Stimulated activated CD8-positive, alpha-beta memory T cell treated with anti-CD3 and anti-CD28 coated beads, Interleukin-7, amount 100 ng/mL, for 24 hours (primary cell): ENCODE data around the gene RRP8.

Source experiments
- DNase-seq: peaks from one replicate; pipeline ENCODE4 v3.0.0-alpha.2; 2020; ENCODE audit warnings: low read depth

RRP8 gene

DNA sequence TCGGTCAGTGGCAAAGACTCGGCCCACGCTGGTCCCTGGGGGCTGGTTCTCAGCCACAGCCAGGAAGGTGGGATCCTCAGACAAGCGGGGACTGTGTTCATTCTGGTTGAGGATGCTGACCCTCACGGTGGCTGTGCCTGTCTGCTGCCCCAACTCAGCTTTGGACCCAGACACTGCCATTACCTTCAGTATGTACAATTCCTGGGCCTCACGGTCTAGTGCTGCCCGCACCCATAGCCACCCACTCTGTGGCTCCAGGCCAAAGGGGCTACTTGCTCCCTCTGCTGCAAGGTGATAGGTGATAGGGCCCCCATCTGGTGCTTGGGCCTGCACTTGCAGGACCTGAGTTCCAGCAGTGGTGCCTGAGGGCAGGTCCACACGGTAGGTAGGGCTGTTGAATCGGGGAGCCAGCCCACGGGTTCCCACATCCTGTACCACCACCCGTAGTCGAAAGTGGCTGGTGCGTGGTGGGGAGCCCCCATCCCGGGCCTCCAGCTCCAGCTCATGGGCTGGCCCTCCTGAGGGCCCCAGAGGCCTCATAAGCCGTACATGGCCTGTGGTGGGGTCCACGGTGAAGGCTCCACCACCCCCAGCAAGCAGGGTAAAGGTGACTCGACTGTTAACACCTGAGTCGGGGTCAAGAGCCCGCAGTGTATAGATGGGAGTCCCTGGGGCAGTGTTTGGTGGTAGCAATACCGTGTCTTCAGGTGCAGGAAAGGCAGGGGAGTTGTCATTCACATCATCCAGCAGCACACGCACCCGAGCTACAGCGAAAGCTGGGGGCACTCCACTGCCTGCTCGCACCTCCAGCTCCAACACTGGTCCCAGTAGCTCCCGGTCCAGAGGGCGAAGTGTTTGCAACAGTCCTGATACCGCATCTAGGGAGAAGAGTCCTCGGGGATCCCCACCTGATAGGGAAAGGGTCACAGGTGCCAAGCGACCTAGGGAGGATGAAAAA is 29.0 kb upstream of the RRP8 start:
- no peak for DNase-seq

GRCh38 chr11:6631361-6631890 is 28.0 kb upstream of the RRP8 start:
- DNase-seq = no peak

DNA sequence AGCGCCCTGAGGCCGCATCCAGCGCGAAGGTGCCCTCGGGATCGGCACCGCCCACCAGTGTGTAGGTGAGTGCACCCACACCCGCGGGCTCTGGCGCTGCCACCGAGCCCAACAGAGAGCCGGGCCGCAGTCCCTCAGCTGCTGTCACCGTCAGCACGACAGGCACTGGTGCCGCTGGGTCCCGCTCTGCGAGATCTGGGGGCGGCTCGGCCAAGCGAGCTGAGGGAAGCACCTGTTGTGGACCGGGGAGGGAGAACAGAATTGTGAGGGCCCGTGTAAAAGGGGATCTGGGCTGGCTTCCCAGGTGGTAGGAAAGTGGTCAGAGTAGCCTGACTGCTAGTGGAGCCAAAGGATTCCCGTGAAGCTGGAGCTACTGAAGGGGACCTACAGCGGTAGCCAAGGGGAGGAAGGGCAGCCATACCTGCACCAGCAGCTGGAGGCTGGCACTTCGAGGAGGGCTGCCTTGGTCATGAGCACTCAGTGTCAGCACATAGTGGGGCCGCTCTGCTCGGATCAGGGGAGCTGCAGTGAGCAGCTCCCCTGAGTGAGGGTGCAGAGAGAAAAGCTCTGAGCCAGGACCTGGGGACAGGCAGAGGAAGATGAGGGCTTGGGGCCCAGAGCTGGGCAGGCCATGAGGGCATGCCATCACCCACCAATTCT is 27.3 kb upstream of the RRP8 start:
- no peak for DNase-seq

DNA sequence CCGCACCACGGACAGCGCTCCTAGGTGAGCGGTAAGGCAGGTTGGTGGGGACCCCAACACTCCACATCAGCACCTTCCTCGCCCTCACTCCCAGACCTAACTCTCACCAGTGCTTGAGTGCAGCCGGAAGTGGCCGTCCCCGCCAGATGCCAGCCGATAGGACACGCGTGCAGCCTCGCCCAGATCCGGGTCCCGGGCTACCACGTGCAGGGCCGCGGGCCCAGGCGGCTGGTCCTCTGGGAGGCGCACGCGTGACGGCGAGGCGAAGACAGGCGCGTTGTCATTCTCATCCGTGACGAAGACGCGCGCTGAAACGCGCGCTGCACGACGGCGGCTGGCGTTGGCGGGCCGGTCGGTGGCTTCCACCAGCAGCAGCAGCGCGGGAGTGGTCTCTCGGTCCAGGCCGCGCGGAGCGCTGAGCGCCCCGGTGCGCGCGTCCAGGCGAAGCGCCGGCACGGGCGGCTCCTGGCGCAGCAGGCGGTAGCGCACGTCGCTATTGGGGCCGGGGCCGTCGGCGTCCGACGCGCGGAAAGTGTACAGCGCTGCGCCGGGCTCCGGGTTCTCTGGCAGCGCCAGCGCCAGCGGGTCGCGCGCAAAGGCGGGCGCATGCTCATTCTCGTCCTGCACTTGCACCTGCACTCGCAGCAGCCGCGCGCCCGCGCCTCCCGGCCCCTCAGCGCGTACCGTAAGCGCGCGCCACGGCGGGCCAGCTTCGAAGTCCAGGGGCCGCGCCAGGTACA is 26.6 kb upstream of the RRP8 start:
- no peak for DNase-seq

DNA sequence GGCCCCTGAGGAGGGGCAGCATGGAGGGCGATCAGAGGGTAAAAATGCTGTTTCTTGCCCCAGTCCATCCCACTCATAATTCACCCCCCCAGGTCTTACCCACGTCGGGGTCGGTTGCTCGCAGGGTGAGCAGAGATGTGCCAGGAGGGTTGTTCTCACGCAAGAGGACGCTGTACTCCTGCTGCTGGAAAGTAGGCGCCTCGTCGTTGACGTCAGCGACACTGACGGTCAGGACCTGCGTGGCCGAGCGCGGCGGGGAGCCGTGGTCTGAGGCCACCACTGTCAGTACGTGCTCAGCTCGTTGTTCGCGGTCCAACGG is 26.1 kb upstream of the RRP8 start:
- DNase-seq = no peak

DNA sequence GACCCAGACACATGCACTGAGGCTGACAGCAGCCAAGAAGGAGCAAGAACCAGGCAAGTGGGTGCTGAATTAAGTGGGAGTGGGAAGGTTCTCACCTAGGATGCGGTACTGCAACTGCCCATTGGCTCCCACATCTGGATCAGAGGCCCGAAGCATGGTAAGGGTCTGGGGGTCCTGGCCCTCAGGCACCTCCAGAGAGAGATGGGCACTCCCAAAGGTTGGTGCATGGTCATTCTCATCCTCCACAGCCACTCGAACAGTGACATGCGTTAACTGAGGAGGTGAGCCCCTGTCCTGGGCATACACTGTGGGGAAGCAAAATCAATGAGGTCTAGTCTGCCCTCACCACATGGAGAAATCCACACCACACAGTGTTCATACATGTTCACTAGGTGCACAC is 25.1 kb upstream of the RRP8 start:
- DNase-seq = no peak

- DNase-seq = no peak
Observed at GRCh38 chr11:6627762-6628241, 24.4 kb upstream of the RRP8 start.

GRCh38 chr11:6626971-6627761 is 23.8 kb upstream of the RRP8 start:
- DNase-seq = no peak

DNA sequence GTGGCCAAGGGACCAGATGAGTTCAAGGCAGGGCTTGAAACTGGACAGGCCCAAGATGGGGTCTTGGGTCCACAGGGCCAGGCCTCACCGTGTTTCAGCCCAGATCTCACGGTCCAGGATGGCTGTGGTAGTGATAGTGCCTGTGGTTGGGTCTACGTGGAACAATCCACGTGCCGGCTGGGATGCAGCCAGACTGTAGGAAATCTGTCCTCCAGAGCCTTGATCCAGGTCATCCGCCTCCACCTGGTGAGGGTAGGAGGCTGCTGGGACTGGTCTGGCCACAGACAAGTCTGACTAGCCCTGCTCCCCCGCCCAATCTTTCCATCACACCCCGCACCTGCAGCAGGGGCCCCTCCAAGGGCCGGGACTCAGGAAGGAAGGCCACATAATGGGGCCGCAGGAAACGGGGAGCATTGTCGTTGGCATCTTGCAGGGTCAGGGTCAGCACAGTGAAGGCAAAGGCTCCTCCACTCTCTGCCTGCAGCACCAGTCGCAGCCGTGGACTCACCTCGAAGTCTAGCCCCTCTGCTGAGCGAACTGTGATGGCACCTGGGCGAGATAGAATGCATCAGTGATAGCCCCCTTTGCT is 22.5 kb upstream of the RRP8 start:
- DNase-seq = no peak

- DNase-seq = no peak
Observed at GRCh38 chr11:6625156-6625831, 21.9 kb upstream of the RRP8 start.

DNA sequence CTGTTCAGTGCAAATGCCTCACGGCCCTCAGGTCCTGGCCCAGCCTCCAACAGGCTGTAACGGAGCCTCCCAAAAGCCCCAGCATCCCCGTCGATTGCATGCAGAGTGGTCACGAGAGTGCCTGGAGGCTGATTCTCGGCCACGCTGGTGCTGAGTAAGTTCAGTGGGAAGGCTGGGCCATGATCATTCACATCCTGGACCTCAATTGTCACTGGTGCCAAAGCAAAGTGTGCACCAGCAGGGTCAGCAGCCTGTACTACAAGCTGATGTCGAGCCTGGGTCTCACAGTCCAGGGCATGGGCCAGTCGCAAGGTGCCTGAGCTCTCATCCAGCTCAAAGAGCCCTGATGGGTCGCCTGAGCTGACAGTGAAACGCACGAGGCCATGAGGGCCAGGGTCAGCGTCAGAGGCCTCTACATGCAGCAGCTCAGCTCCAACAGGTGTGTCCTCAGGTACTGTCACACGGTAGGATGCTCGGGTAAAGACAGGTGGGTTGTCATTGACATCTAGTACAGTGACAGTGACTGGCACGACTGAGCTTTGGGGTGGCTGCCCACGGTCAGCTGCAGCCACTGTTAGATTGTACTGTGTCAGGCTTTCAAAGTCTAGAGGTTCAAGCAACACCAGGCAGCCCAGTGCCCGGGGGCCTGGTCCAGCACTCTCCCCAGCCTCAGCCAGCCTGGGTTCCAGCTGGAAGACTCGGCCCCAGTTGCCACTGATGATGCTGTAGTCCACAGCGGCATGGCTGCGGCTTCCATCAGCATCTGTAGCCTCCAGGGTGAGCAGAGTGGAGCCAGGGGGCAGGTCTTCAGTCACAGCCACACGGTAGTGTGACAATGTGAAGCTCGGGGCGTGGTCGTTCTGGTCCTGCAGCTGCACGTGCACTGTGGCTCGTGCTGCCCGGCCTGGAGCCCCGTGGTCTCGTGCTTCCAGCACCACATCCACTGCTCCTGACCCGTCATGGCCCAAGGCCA is 20.3 kb upstream of the RRP8 start:
- no peak for DNase-seq

DNA sequence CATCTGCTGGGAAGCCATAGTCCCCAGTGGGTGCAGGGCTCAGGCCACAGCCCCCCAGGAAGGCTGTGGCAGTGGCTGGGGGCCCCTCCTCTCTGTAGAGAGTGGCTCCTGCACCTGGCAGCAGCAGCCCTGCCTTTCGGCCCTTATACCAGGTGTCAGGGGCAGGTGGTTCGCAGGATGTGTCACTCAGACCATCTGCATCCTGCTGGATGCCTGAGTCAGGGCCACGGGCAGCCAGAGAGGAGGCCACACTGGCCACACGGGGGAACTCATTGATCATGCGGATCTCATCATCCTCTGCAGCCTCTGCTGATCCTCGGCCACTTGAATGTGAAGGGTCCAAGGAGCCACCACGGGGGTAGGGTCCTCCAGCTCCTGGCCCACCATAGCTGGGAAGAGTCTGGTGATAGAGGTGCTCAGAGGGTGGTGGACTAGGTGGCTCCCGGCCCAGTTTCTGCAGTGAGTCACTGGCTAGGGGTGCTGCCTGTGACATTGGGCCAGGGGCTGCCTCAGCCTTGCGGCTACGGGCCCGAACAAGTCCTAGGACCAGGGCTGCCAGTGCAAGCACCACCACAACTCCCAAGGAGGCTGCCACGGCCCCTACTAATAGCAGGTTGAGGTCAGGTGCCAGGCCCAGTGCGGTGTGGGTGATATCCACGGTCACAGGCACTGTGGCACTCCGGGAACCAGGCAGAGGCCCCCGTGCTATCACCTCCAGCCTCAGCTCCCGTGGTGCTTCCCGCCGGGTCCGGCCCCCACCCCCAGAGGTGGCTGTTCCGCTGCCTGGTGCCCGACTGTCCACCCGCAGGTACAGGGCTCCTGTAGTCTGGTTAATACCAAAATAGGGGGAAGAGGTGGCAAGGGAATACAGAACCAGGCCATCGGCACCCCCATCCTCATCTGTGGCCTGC is 19.1 kb upstream of the RRP8 start:
- no peak for DNase-seq

DNA sequence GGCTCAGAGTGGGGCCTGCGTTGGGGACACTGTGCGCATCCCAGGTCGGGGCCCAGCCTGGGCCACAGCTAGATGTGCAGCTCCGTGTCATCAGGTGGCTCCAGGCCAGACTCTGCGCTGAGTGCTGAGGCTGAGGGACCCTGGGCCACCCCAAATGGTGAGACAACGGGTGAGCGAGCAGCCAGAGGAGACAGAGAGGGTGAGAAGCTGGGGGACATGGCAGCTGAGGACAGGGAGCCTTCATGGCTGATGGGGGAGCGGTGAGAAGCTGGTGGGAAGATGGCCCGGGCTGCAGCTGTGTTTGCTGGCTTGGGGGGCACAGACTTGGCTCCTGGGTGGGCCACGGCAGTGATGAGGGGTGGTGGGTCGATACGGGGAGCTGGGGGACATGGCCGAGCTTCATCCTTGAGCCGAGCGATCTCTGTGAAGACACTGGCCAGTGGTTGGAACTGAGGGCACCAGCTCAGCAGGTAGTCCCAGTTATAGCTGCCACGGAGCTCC is 18.3 kb upstream of the RRP8 start:
- DNase-seq = no peak

- no peak for DNase-seq
Observed at GRCh38 chr11:6620636-6621035, 17.2 kb upstream of the RRP8 start.

GRCh38 chr11:6619004-6619745 is 15.8 kb upstream of the RRP8 start, which contains the start of gene TPP1:
Gene TPP1, minus strand, starts transcription at chr11:6619422. Its CDS starts 22 bp downstream, at chr11:6619400.
- peak; percentile 86 for DNase-seq

- DNase-seq = no peak
Observed at GRCh38 chr11:6618117-6619003, 14.9 kb upstream of the RRP8 start.
